B cell (primary cell): ENCODE measurements around the gene RRBP1. TPM values are rescaled to one million over a fixed set of nuclear protein-coding genes. Genes with fewer than 3 reads are reported as not detected.
A peak's percentile ranks its signal among the peaks of the same experiment; 100 is the strongest.

ENCODE experiments used
- ATAC-seq: fragments of 200-7000 bp; cut with Tn5 transposase; one replicate; pipeline ENCODE4 v1.10.0; 2021; ENCODE audit warnings: low read depth, mild to moderate bottlenecking, moderate number of reproducible peaks, moderate library complexity
- CTCF ChIA-PET: fragments of 350-600 bp; sonication (Branson Sonifier 250); formaldehyde crosslinking; loops from one replicate; lab custom pipeline; 2021; ENCODE audit warnings: antibody characterized with exemption, inconsistent platforms; lab: Charles Lee
- POLR2A ChIA-PET: fragments of 350-600 bp; sonication (Branson Sonifier 250); formaldehyde crosslinking; loops from one replicate; lab custom pipeline; 2021; ENCODE audit warnings: antibody characterized with exemption; lab: Charles Lee
- DNase-seq: peaks from one replicate; pipeline ENCODE4 v3.0.0; 2013
- H2AFZ ChIP-seq: 2 replicates; pipeline ENCODE4 v1.6.1; 2012; ENCODE audit warnings: mild to moderate bottlenecking, low read depth, low read length; ENCODE audit not compliant: insufficient read depth, poor library complexity, severe bottlenecking
- H3K27ac ChIP-seq, 2 donors: 1 replicate in 1 of 2; 2 replicates in 1 of 2; pipeline ENCODE4 v1.5.1; 2012 to 2013; ENCODE audit warnings: low read length in 2 of 2, mild to moderate bottlenecking in 2 of 2, moderate library complexity in 1 of 2
- H3K27me3 ChIP-seq, 4 experiments: fragments of 200-600 bp in 1 of 4; sonication (generic) in 1 of 4; replicated peaks in 1 of 4; 1 replicate in 2 of 4; 2 replicates in 2 of 4; pipeline versions ENCODE4 v1.6.1 to v1.7.0; 2013 to 2016; ENCODE audit warnings: low read length in 3 of 4, mild to moderate bottlenecking in 2 of 4, mixed read lengths in 1 of 4, moderate library complexity in 1 of 4; ENCODE audit not compliant: insufficient read depth in 4 of 4, control insufficient read depth in 3 of 4; ENCODE audit errors: control extremely low read depth in 1 of 4
- H3K36me3 ChIP-seq, 2 experiments: replicated peaks in 1 of 2; 1 replicate in 1 of 2; 2 replicates in 1 of 2; pipeline versions ENCODE4 v1.6.1 to v1.7.1; 2013; ENCODE audit warnings: low read length in 1 of 2; ENCODE audit not compliant: insufficient read depth in 2 of 2, control insufficient read depth in 1 of 2; ENCODE audit errors: control extremely low read depth in 1 of 2, extremely low read depth in 1 of 2
- H3K4me1 ChIP-seq, 2 donors: fragments of 200-600 bp in 1 of 2; sonication (generic) in 1 of 2; 1 replicate in 1 of 2; 2 replicates in 1 of 2; pipeline versions ENCODE4 v1.5.1 to v1.6.1; 2013 to 2017; ENCODE audit warnings: low read length in 2 of 2; ENCODE audit not compliant: control insufficient read depth in 2 of 2, insufficient read depth in 2 of 2
- H3K4me2 ChIP-seq: replicated peaks from 2 replicates; pipeline ENCODE3; 2012; ENCODE audit warnings: mild to moderate bottlenecking, low read depth, low read length; ENCODE audit not compliant: poor library complexity, severe bottlenecking
- H3K4me3 ChIP-seq, 5 experiments: fragments of 200-600 bp in 1 of 5; sonication (generic) in 1 of 5; 1 replicate in 3 of 5; 2 replicates in 2 of 5; pipeline versions ENCODE4 v1.5.1 to v1.7.0; 2011 to 2016; ENCODE audit warnings: low read length in 4 of 5, mild to moderate bottlenecking in 4 of 5, low read depth in 2 of 5, control low read depth in 1 of 5, moderate library complexity in 1 of 5; ENCODE audit not compliant: insufficient read depth in 1 of 5; ENCODE audit errors: control extremely low read depth in 1 of 5, extremely low read depth in 1 of 5
- H3K79me2 ChIP-seq: fragments of 200-600 bp; sonication (generic); one replicate; pipeline ENCODE4 v1.6.0; 2016; ENCODE audit warnings: low read length; ENCODE audit not compliant: control insufficient read depth, insufficient read depth
- H3K9ac ChIP-seq: fragments of 200-600 bp; sonication (generic); 2 replicates; pipeline ENCODE4 v1.6.1; 2017; ENCODE audit warnings: mild to moderate bottlenecking, low read length, moderate library complexity
- H3K9me3 ChIP-seq, 3 donors: one replicate each; pipeline versions ENCODE4 v1.6.1 to v1.7.1; 2013; ENCODE audit warnings: low read length in 2 of 3; ENCODE audit not compliant: control insufficient read depth in 2 of 3, insufficient read depth in 1 of 3; ENCODE audit errors: control extremely low read depth in 1 of 3
- H4K20me1 ChIP-seq: 2 replicates; pipeline ENCODE4 v1.6.0; 2012; ENCODE audit warnings: mild to moderate bottlenecking, low read length; ENCODE audit not compliant: insufficient read depth, control insufficient read depth, poor library complexity, severe bottlenecking
- H3K27ac Mint-ChIP-seq: one replicate; pipeline ENCODE4 v1.8.0; 2021; ENCODE audit warnings: mixed read lengths
- H3K27me3 Mint-ChIP-seq: one replicate; pipeline ENCODE4 v1.8.0; 2021; ENCODE audit warnings: mixed read lengths
- H3K4me1 Mint-ChIP-seq: one replicate; pipeline ENCODE4 v1.8.0; 2021; ENCODE audit warnings: mixed read lengths
- H3K4me3 Mint-ChIP-seq: one replicate; pipeline ENCODE4 v1.8.0; 2021; ENCODE audit warnings: mixed read lengths
- H3K9me3 Mint-ChIP-seq: one replicate; pipeline ENCODE4 v1.8.0; 2022; ENCODE audit warnings: mixed read lengths; ENCODE audit not compliant: insufficient read depth
- WGBS: methylation state at CpG from one replicate; pipeline ENCODE4 v1.1.5; 2013; ENCODE audit warnings: missing lambda C conversion rate; ENCODE audit not compliant: insufficient coverage; 5-methylcytosine and 5-hydroxymethylcytosine counted together
- intact Hi-C: fragments of 100-400 bp; cut with micrococcal nuclease; formaldehyde crosslinking; loops from one replicate; pipeline ENCODE4 v1.10.0; 2022
- polyA plus RNA-seq: library from polyadenylated mRNA; depleted of rRNA; stranded (reverse); fragments of >200 nt; gene quantifications from 2 replicates; pipeline ENCODE4 v1.2.3, GENCODE V29; 2012
- total RNA-seq, 2 donors: library from RNA; stranded (reverse); fragments of 120-200 nt in 1 of 2; gene quantifications; 1 replicate in 1 of 2; 2 replicates in 1 of 2; pipeline versions ENCODE4 v1.2.3 to v1.2.4, GENCODE V29; 2013 to 2022
- TF ChIP-seq, protein P1 (sequence below): fragments of 200-600 bp; IDR thresholded peaks from one replicate; pipeline ENCODE4 v1.8.0; 2022; ENCODE audit warnings: antibody characterized with exemption, mild to moderate bottlenecking

RRBP1 gene
- total and polyA plus RNA-seq, 2 donors (not counting 1 experiment from before 2014, with no cell fraction given), result 10.9 to 27.5 TPM

DNA sequence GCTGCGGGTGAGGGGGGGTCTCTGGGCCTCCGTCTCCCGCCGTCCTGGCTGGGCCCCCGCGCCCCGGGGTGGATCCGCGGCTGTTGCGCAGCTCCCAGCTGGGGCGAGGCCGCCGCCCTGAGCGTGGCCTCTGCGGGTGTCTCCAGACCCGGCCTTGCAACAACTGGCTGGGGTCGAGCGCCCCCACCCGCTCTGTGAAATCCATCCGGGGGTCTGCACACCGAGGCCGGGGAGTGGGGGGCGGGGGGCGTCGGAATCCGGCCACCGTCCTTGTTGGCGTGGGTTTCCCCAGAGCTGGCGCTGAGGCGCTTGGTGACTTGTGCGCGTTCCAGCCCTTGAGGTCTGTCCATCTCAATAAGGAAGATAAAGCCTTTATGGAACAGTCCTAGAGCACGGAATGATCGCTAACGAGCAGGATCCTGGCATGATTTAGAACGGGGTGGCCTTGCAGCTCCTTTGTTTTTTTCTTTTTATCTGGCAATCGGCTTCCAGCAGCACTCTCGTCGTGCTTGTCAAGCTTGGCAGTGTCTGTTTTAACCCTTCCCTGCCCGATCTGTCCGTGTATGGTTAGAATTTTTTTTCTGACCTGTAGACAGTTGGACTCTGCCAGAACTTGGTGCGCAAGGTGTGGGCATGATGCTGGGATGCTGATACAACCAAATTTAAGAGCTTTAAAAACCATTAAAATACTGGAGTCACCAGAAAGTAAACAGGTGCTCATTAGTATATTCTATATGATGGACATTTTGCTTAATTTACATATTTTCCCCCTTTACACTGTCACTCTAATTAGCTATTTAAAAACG, 111.5 kb downstream of the RRBP1 start:
- intact Hi-C loops, result loop anchor here (1.0 to 2.0 kb wide), 7 partner anchors 34 to 936 kb away; partner anchors contain the start of genes KAT14, PET117, RBBP9 and SEC23B
- DNase-seq, result no peak
- H3K4me1 Mint-ChIP-seq, result peaks cover 20% of the 10 kb centered on the region
- Histone ChIP-seq H3K9ac (peak overlapping the region; percentile 88), H3K27me3 (peaks cover 0 to 12% (median 2%) of the 10 kb centered on the region in 4 experiments), H3K4me3 (peak overlapping the region; percentile 77 to 97 (median 83)), H3K4me1 (peaks cover 11 to 14% of the 10 kb centered on the region in 2 donors), H3K9me3 (peaks cover 0 to 5% (median 0%) of the 10 kb centered on the region in 3 donors), H2AFZ (peak overlapping the region; percentile 88), H3K27ac (peak overlapping the region in 1 of 2 donors; percentile 72), H3K36me3 (no peaks in the 10 kb centered on the region), H3K4me2 (peak overlapping the region; percentile 98), H3K79me2 (peaks cover 34% of the 10 kb centered on the region), H4K20me1 (no peaks in the 10 kb centered on the region)
- ATAC-seq, result peak; percentile 28
- TF ChIP-seq, protein P1, sequence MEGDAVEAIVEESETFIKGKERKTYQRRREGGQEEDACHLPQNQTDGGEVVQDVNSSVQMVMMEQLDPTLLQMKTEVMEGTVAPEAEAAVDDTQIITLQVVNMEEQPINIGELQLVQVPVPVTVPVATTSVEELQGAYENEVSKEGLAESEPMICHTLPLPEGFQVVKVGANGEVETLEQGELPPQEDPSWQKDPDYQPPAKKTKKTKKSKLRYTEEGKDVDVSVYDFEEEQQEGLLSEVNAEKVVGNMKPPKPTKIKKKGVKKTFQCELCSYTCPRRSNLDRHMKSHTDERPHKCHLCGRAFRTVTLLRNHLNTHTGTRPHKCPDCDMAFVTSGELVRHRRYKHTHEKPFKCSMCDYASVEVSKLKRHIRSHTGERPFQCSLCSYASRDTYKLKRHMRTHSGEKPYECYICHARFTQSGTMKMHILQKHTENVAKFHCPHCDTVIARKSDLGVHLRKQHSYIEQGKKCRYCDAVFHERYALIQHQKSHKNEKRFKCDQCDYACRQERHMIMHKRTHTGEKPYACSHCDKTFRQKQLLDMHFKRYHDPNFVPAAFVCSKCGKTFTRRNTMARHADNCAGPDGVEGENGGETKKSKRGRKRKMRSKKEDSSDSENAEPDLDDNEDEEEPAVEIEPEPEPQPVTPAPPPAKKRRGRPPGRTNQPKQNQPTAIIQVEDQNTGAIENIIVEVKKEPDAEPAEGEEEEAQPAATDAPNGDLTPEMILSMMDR, result no peak
- H3K4me3 Mint-ChIP-seq, result peak overlapping the region; percentile 94
- H3K27ac Mint-ChIP-seq, result peak overlapping the region; percentile 67
- CTCF ChIA-PET, result interaction anchor here (1.0 to 2.0 kb wide), 9 partner anchors 11 to 397 kb away, joined by 3 to 15 read pairs (median 3); partner anchors contain the start of gene RRBP1
- peaks cover 4% of the 10 kb centered on the region for H3K9me3 Mint-ChIP-seq
- H3K27me3 Mint-ChIP-seq, result peaks cover 8% of the 10 kb centered on the region
- WGBS, result under 1% methylated on average over 41 of the region's 43 CpGs
- POLR2A ChIA-PET, result interaction anchor here (0.7 to 1.3 kb wide), 3 partner anchors 112 to 398 kb away, joined by 3 to 5 read pairs (median 4); partner anchors contain the start of gene SNX5
